GM18499 (cell line): ENCODE measurements around the gene CDHR5.
"Not testable (repeated sequence)": the region's sequence is repeated elsewhere in the genome, so short reads cannot be mapped to it uniquely, and the experiment has no call there.

Experiments used
- ATAC-seq: cut with Tn5 transposase; IDR thresholded peaks from one replicate; pipeline ENCODE4 v1.9.1; 2021; ENCODE audit warnings: moderate number of reproducible peaks; ENCODE audit not compliant: insufficient read depth, unreplicated experiment

CDHR5 gene

GRCh38 chr11:624705-625635, at the start of gene CDHR5:
Gene CDHR5 (minus strand): TSS chr11:624955. CDS start chr11:624902, 53 bp downstream.
- ATAC-seq, result no peak

- ATAC-seq, result no peak
Observed at GRCh38 chr11:674406-674805, 49.7 kb upstream of the CDHR5 start.

GRCh38 chr11:673866-674265, 49.1 kb upstream of the CDHR5 start:
- no peak for ATAC-seq

- no peak for ATAC-seq
Observed at GRCh38 chr11:665704-666281, 41.0 kb upstream of the CDHR5 start.

- no peak for ATAC-seq
Observed at GRCh38 chr11:665062-665703, 40.4 kb upstream of the CDHR5 start.

- no peak for ATAC-seq
Observed at GRCh38 chr11:662689-663274, 38.0 kb upstream of the CDHR5 start.

GRCh38 chr11:660681-661444, 36.1 kb upstream of the CDHR5 start:
- no peak for ATAC-seq

GRCh38 chr11:660281-660680, 35.5 kb upstream of the CDHR5 start:
- ATAC-seq, result no peak

GRCh38 chr11:659532-660085, 34.9 kb upstream of the CDHR5 start:
- no peak for ATAC-seq

- no peak for ATAC-seq
Observed at GRCh38 chr11:657691-658126, 33.0 kb upstream of the CDHR5 start.

GRCh38 chr11:656866-657265, 32.1 kb upstream of the CDHR5 start:
- ATAC-seq, result no peak

GRCh38 chr11:656426-656825, 31.7 kb upstream of the CDHR5 start:
- ATAC-seq, result no peak

- ATAC-seq, result no peak
Observed at GRCh38 chr11:655036-655726, 30.4 kb upstream of the CDHR5 start.

- ATAC-seq, result not testable (repeated sequence)
Observed at GRCh38 chr11:654444-654843, 29.7 kb upstream of the CDHR5 start.

- no peak for ATAC-seq
Observed at GRCh38 chr11:653837-654236, 29.1 kb upstream of the CDHR5 start.

GRCh38 chr11:653136-653535, 28.4 kb upstream of the CDHR5 start:
- not testable (repeated sequence) for ATAC-seq

GRCh38 chr11:650482-650881, 25.7 kb upstream of the CDHR5 start:
- ATAC-seq, result no peak

GRCh38 chr11:647672-648158, 23.0 kb upstream of the CDHR5 start:
- ATAC-seq, result not testable (repeated sequence)

- ATAC-seq, result no peak
Observed at GRCh38 chr11:646214-646613, 21.5 kb upstream of the CDHR5 start.
